ENCODE results near the gene TMEM33.

- TF ChIP-seq SUZ12 (IDR thresholded peaks at IDR 0.05; ENCODE audit: extremely low read depth, insufficient read depth, insufficient read length) (no peak), ZNF274 (IDR thresholded peaks at IDR 0.05; ENCODE audit: low read depth, low read length) (no peak)
Measured at GRCh38 chr4:41887821-41888686, 47.2 kb upstream of the TMEM33 start.

All from NT2/D1 (cell line).